GM21576 (cell line): Measurements from ENCODE around the gene HOXD13.

Experiments
- ATAC-seq: cut with Tn5 transposase; IDR thresholded peaks from one replicate; pipeline ENCODE4 v1.9.1; 2021; ENCODE audit warnings: mild to moderate bottlenecking, moderate library complexity; ENCODE audit not compliant: unreplicated experiment

The HOXD13 gene

DNA sequence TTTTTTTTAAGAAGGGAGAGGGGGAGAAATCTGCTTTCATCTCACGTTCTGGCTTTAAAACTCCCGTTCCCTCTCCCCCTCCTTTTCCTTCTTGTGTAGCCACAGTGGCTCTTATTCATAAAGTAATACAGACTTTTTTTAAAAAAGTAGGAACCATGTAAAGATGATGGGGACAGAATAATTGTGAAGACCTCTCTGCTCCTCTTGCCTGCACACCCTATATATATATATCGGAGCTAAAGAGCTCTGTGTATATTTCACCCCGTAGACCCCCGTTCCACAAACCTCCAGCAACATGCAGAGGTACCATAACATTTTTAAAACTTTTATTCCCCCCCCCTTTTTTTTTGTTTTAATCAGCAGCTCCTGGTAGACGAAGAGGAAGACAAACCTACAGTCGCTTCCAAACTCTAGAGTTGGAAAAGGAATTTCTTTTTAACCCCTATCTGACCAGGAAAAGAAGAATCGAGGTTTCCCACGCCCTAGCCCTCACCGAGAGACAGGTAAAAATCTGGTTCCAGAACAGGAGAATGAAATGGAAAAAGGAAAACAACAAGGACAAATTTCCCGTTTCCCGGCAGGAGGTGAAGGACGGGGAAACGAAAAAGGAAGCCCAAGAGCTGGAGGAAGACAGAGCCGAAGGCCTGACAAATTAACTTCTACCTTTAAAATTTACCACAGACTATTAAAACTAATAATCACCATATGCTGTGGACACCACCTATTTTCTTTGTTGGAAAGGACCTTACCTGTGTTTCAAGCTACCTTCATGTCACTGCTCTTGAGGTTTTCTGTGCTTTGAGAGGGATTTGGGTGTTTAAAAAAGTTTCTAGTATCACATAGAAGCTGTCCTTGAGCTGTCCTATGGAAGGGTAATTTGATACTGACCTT lies 38.7 kb downstream of the HOXD13 start:
- ATAC-seq = no peak

DNA sequence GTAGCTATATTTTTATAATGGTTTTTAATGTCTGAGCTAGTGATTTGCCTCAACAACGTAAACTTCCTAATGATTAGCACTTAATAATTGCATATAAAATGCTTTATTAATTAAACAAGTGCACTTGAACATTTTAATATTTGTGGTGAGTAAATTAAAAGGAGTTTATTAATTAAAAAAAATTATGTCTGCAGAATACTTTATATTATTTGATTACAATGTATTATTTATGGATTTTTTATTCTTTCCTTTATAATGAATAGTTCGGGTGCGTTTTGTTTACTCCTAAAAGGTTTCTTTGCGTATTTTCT lies 39.3 kb downstream of the HOXD13 start:
- ATAC-seq = no peak

DNA sequence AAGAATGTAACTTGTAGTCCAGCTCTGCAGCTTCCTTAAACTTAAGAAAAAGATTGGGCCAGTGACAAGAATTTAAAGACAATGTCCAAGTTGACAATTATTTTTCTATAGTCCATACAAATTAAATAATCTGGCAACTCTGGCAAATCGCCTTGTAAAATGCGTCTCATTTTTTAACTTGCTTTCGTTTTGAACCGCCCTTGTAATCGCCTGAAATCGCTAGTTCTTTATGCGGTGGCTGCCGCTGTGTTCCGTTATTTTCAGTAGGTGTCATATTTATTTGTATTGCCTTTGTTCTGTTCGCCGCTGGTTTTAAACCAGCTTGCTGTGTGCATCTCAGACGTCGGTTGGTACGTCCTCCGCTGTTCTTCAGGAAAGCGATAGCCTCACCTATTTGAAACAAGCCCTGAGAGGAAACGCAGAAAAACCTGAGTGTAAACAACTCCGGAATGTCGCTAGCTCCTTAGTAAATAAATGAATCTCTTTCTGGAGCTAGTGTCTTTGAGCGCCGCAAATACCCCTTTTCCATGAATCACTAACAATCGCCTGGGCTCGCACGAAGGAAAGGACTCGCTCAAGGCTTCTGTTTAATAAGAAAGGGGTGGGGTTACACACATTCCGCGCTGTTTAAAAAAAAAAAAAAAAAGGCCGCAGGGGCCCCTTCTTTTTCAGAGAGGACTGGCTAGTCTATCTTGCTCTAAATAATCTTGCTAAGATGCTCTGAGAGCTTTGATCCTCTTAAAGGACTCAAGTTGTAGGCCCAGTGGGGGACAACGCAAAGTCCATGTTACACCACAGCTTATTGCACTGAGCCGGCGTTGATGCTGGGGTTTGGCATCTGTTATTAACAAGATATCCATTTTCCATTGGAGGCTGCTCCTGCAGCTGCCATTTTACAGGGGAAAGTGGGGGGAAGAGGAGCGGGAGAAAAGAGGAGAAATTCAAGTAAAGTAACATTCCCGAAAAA lies 40.0 kb downstream of the HOXD13 start:
- ATAC-seq = no peak

DNA sequence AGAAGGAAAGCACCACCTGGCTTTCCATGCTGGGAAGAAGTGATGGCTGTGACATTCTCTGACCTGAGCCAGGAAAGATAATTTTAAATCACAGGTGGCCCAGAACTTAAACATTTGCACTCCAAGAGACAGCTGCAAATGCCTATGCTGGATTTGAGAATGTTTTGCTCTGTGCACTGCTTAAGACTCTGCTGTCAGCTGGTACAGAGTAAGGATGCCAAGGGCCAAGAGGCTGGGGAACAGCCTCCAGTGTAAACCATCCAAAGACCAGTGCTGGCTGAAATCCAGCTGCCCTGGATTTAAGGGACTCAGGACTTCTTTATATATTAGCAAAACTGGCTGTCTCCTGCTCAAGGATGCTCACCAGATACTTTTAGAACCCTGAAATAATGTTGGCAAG lies 40.9 kb downstream of the HOXD13 start:
- no peak for ATAC-seq

DNA sequence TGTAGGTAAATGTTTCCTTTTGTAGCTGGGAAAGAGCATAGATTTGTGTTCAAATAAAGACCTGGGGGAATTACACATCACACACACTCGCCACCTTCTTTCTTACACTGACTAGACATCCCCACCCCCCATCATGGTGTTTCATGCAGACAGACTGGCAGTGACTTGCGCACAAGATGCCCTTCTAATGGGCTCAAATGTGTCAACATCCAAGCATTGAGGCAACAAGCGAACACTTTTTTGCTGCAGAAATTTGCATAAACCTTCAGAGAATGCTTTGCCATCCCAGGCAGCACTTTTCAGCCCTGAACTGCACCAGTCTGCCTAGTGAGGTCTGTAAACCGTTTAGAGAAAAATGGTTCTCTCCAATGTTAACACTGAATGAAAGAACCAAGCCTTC lies 41.5 kb downstream of the HOXD13 start:
- no peak for ATAC-seq

DNA sequence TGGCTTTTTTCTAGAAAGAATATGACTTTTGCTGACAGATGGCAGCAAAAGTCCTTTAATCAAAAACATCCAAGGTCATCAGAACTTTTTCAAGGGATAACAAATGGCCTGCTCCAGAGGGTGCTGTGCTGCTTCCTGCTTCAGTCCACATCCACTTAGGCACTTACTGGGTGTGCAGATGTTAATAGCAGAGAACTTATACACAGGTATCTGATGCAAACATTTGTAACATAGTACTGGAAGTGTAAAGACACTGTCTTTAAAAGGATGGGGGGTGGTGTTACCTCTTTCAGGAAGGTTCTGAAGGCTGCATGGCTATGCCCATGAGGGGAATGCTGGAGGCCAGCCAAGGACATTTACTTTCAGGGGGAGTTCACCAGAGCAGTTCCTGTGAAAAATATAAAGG lies 42.5 kb downstream of the HOXD13 start:
- ATAC-seq = no peak

DNA sequence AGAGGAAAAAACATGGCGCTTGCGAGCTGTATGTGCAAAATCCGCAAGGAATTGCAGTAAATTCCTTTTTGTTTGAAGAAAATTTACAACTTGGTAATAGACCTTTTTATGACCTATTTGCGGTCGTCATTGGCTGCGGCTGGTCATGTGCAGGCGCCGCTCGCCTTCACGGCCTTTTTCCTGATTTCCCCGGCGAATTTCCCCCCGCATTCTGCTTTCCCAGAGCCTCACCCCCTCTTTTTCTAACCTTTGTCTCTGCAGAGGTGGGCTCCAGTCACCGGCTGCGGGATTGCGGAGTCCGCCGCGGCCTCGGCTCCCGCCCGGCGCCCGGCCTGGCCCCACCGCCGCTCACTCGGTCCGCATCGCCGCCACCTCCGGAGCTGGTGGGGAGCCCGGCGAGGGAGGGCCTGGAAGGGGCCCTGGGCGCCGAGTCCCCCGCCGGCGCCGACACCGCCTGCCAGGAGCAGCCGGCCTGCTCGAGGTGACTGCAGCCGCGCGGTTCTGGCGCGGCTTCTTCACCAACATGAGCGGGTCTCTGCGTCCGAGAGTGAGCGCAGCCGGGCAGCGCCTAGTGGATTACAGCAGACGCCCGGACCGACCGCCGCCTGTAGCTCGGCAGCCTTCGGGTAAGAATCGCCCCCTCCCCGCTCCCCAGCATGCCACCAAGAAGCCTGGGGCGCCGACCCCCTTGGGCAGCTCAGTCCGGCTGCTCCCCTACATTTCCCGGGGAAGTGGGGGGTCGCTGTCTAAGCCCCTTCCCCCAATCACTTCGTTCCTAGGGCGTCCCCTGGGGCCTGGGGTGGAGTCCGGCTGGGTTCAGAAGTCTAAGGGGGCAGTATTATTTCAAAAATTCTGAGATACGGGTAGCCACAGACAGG lies 44.1 kb downstream of the HOXD13 start:
- ATAC-seq = no peak

DNA sequence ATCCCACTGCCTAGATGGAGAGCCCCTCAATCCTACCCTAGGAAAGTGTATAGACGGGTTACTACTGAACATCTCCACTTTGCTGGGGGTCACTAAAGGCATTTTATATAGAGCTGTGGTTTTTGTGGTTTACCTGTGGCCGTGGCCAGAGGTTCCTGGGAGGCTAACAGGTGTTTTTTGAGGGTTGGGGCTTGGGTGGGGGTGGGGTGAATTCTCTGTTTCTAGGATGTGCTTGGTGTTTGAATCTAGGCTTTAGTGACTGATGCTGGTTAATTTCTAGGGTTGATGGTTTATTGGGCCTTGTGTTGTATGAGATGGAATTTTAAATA lies 44.7 kb downstream of the HOXD13 start:
- no peak for ATAC-seq

DNA sequence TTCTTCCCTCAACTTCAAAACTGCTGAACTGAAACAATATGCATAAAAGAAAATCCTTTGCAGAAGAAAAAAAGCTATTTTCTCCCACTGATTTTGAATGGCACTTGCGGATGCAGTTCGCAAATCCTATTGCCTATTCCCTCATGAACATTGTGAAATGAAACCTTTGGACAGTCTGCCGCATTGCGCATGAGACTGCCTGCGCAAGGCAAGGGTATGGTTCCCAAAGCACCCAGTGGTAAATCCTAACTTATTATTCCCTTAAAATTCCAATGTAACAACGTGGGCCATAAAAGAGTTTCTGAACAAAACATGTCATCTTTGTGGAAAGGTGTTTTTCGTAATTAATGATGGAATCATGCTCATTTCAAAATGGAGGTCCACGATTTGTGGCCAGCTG lies 45.4 kb downstream of the HOXD13 start:
- ATAC-seq = no peak

DNA sequence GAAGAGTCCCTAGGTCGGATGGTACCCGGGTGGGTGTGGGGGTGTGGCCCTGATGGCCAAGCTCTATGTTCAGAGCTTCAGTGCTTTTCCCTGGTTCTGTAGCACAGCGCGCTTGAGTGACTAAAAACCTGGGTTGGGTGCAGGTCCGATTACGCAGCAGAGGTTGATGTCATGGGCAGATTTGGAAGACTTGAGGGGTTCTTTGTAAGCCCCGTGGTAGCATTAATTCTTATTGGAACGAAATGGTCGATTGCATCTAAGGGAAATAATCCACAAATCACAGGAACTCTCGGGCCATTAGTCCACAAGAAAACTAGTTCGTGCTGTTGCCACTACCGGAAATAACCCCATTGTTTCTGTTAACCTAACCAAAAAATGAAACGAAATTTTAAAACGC lies 46.0 kb downstream of the HOXD13 start:
- ATAC-seq = no peak

DNA sequence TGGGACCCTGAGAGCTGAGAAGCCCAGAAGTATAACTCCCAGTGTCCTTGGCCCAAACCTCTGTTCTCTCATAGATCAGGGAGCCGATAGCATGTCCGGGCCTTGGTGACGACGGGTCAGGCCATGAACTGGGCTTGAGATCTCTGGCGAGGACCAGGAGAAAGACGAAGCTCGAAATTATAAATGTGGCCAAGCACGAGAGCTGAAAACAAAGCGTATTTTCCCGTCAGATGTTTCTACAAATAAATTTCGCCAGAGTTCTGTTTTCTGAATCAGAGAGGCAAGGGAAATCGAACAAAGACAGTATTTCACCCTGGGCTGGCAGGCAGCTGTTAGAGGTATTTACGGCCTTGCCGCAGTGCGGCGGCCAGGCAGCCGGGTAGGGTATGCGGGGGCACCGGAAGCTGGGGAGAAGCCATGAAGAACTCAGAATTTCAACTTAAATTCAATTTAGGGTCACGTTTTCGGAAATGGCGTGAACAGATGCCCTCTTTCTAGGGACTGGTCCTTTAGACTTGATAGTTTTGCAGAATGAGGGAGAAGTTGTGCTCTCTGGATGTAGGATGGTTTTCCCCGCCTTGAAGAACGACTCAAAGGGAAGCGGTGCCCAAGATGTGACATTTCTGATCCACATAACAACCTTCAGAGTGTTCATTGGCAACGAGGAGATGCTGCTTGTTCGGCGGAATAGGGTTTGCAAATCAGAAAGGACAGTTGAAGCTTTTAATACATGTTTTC lies 46.6 kb downstream of the HOXD13 start:
- ATAC-seq = no peak

DNA sequence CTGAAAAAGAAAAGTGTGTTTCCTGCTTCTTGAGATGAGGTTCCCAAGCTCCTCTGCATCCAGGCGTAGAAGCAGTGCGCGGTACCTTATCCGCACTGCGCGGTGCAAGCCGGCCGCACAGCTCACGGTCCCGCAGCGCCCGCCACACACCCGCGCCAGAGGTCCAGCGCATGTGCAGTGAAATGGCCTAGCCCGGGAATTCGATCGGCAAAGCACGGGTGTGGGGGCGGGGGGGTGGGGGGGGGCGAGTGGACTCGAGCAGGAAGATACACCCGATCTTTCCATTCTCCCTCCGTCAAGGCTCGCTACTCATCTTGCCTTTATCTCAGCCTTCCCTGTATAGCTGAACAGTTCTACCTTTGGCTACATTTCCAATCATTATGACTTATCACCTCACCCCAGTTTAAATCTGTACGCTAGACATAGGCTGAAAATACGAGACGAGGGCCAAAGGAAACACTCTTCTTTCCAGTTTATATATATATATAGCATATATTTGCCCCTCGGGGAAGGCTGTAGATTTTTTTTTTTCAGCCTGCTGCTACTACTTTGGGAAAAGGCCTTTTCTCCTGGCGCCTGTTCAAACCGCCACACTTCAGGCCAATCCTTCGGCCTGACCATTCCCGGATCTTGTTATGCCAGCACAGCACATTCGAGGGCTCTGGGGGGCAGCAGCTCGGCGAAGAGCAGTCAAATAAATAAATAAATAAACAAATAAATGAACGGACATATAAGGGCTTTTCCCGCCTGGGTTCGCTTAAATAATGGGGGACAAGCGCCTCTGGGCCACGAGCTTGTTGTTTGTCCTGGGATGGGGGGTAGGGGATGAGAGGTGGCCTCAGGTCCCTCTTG lies 47.4 kb downstream of the HOXD13 start:
- ATAC-seq = no peak

DNA sequence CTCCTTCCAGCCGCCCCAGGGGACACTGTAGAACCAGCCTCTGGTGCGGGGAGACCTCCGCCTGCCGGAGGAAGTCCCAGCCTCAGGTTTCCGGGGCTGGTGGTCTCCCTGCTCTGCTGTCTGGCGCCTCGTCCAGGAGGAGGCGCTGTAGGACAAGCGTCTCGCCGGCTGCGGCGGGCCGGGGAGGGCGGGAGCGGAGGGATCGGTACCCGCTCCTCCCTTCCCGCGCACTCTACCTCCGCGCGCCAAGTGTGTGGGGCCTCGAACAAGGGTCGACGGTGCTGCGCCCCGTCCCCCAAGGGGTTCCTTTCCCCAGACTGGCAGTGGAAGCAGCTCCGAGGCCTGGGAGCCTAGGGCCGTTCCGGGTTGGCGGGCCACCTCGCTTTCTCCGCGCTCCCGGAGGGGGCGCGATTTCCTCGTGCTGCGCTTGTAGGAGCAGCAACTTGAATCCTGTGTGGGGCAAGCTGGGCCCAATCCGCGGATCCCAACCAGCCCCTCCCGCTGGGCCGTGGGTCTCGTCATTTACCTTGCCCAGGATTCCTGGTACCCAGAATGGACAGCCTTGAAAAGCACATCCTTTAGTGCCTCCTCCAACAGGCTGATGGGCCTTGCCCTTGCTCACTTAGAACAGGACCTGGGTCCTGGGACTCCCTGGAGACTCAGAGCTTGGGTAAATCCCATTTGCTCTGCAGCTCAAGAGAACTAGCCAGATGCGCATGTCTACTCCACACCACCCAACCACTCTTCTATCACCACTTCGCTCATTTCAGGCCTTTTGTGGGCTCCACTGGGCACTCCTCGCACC lies 48.2 kb downstream of the HOXD13 start:
- ATAC-seq = peak; percentile 87

DNA sequence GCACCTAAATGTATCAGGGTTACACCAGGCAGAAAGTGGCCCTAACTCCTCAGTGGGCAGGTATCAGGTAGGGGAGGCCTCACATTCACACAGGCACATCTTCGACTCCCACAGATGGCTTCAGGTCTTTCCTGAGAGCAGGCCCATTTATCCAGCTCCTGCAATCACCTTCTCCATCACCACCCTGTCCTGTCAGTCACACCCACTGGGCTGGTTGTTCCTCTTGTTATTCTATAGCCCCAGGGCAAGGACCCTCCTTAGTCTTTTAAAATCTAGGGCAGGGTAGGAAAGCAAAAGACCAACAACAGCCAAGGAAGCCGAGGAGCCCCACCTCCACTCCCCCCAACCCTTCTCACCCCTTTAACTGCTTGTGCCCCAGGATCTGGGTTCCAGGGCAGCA lies 49.8 kb downstream of the HOXD13 start:
- no peak for ATAC-seq
